ENCODE results near the gene MMP20. TPM values are rescaled to one million over a fixed set of nuclear protein-coding genes. Genes with fewer than 3 reads are reported as not detected.

Gene MMP20
- total RNA-seq, 1 donor from 2014 or later: not detected

DNA sequence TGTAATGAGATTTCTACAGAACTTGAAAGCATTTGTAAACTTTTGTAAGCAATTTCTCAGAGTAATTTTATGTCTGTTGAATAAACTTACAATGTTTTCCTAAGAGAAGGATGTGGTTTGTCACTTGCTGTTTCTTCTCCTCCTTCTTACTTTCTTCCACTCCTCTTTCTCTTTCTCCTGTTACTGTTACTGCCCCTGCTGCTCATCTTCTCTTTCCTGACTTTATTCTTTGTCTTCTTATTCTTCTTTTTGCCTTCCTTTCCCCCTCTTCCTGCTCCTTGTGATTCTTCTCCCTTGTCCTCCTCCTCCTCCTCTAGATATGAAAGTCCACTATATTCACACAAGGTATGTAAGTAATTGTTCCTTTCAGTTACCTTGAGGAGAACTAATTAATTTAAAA, 63.5 kb downstream of the MMP20 start:
- DNase-seq (ENCODE audit: low spot score in 2 of 2): no peak
- no peak for FAIRE-seq

DNA sequence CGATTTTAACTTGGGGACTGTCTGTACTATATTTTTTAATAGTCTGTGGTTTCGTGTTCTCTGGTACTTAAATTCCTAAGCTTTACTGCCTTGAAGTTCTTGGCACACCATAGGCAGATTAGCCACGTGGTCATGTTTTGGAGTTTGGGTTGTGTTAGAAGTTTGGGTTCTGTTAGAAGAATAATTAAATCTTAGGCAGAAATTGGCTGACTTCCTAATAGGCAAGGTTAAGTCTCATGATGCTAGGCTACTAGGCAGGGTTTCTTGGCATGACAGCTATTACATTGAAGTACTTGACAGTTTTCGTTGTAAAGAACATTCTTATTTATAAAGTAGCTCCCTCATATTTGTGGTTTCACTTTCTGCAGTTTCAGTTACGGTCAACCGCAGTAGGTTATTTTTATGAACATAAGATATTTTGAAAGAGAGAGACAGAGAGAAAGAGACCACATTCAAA, 64.5 kb downstream of the MMP20 start:
- DNase-seq (ENCODE audit: low spot score in 2 of 2): no peak
- no peak for FAIRE-seq

DNA sequence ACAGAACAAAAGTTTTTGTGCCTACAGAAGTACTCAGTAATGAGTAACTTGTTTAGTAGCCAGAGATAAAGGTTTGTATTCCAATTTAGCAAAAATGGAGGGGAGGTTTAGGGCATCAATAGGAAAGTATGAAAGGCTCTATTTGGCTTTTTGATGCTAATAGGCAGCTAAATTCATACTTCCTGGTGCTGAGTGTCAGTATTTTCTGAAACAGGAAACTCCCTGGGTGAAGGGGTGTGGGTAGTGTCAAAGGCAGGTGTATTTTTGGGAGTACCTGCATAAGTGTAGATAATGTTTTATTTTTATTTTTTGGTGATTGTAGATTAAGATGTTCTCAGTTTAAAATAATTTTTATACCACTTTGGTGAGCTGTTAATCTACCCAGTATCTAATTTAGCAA, 65.3 kb downstream of the MMP20 start:
- DNase-seq (ENCODE audit: low spot score in 2 of 2): no peak
- no peak for FAIRE-seq

DNA sequence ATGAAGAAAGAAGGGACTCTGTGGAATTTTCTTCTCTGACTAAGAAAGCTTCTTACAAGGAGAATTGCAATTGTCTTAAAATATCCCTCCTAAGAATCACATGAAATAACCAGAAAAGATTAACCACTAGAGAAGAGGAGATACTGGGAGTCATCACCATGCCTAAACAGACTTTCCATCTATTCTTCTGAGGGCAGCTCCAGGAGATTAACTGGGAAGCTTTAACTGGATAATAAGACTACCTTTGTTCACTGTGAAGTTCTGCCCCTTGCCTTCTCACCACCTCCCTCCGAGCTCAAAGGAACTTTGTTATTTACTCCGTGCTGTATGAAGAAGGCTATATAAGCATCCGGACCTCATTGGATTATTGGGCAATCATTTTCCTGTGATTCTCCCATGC, 70.0 kb downstream of the MMP20 start:
- FAIRE-seq (no peak), DNase-seq (ENCODE audit: low spot score in 2 of 2) (no peak)

DNA sequence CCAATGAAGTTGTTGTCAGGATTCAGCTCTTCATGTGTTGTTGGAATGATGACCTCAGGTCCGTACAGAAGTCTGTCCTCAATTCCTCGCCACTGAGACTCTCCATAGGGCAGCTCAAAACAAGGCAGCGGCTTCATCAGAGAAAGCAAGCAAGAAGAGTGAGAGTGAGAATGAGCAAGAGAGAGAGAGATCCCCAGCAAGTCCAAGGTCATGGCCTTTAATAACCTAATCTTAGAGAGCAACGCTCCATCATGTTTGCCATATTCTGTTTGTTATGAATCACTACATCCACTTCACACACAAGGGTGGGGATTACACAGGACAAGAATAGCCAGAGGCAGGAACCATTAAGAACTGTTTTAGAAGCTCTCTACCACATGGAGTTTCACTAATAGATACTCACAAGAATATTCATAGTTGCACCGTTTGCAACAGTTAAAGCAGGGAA, 71.3 kb downstream of the MMP20 start:
- DNase-seq (ENCODE audit: low spot score in 2 of 2) (no peak), FAIRE-seq (no peak)

DNA sequence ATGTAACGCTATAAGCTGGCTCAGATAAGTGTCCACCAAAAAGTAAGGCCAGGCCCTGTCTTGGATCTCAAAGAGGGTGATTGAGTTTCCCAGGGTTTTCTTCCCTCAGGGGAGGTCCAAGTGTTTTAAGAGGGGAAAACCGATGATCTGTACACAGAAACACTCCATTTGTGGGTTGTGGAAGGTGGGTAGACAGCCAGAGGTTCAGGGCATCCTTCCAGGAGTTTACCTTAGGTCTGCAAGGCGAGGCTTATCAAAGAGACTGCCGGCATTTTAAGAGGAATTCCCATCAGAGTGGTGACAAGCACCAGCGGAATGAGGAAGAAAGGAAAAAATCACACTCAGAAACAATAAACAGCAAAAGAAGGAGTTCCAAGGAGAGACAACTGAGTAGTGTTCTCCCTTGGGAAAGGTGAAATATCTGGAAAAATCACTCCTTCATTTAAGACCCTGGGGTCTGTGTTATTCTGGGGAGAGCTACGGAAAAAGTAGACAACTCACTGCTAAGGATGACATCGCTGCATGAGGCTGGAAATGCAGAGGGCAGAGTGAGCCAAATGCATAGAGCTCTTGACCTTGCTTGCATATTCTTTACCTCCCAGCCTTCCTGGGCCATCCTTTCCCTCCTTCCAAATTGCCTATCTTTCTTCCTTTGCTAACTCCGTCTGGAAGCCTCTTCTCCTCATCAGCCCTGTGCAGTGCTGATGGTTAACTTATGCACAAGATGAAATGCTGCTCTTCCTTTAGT, 72.5 kb downstream of the MMP20 start:
- FAIRE-seq (no peak), DNase-seq (ENCODE audit: low spot score in 2 of 2) (no peak)

DNA sequence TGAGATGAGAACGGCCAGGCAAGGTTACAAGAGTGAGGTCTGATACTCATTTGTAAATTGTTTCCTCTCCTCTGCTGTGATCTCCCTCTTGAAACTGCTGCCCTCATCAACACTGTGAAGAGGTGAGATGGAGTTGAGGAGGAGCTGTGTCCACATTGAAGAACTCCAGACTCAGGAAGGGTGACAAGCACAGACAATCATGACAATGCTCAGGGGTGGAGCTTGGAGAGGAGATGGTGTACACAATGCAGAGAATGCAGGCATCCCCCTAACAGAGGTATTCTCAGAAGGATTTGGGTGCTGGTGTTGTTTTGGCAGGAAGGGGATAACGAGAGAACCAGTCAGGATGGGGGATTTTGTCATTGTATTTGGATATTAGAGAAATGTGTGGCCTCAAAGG, 73.1 kb downstream of the MMP20 start:
- FAIRE-seq (no peak), DNase-seq (ENCODE audit: low spot score in 2 of 2) (no peak)

DNA sequence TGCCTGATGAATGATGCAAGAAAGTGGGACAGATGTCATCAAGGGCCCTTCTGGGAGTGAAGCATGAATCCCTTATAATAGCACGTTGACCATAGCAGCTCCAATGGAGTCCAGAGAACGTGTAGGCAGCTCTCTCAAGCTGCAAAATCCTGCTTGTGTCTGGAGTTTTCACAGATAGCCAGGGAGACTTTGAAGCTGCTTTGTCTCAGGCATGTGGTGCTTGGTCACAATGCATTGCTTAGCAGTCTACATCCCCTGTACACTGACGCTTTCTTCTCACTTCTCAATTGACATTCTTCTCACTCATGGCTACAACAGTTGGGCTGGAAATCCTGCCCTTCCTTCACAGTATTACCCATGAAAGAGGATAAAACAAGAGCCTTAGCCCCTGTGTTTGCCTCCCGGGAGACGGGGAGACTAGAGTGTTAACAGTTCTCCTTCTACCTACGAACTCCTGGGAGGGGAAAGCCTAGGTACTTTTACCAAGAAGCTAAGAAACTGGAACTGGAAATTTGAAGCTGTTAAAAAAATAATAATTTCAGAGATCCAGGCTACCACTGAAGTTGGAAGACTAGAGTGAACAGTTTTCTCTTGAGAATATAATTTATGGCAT, 73.9 kb downstream of the MMP20 start:
- DNase-seq (ENCODE audit: low spot score in 2 of 2) (no peak), FAIRE-seq (no peak)

DNA sequence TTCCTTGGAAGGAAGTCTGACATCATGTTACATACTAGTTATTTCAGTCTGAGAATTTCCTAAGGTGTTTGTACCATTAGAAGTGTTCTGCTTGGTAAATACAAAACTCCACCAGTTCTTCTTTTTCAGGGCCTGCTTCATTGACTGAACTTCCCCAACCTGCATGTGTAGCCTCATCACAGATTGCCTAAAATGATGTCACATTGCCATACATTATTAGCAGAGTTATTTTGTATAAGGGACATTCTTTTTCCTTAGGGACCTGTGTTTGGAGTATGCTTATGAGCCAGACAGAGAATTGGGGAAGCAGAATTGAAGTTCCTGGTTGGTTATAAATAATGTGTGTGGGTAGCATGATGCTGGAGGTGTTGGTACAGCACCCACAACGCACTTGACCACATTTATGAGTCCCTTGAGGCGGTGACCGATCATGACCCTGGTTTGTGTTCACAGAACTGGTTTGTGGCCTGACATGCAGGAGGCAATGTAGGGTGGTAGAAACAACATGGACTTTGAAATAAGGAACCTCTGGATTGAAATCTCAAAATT, 78.1 kb downstream of the MMP20 start:
- DNase-seq (ENCODE audit: low spot score in 2 of 2) (no peak), FAIRE-seq (no peak)

DNA sequence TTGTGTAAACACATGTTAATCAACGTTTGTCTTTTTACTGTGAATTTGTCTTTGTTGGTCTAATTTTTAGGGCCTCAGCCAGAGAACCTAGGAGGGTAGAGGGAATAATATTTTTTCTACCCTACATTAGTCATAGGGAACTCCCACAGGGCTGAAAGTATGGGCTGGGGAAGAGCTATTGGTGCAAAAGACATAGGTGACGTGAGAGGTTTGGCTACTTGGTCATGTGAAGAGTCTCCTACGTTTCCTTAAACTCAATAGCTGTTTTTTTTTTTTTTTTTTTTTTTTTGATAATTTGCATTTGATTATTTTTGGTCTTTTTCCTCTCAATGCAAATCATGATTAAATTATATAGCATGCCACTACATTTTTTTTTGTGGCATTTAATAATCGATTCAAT, 78.7 kb downstream of the MMP20 start:
- FAIRE-seq (no peak), DNase-seq (ENCODE audit: low spot score in 2 of 2) (no peak)

DNA sequence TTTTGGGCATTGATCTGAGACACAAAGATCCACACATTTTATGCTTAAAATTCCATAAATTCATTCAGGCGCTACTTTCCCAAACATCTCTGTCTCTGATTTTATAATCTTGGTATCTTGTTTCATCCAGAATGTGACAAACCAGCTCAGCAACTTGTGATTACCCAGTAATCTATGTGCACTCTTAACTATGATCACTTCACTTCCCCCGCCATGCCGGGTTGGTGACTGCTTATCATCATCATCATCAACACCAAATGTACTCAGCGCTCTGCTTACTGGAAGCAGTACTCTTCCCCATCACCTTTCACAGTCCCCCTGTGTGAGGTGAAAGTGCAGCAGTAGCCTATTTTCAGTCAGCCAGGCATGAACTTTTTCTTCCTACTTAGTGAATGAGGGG, 79.4 kb downstream of the MMP20 start:
- no peak for FAIRE-seq
- DNase-seq (ENCODE audit: low spot score in 2 of 2): no peak

DNA sequence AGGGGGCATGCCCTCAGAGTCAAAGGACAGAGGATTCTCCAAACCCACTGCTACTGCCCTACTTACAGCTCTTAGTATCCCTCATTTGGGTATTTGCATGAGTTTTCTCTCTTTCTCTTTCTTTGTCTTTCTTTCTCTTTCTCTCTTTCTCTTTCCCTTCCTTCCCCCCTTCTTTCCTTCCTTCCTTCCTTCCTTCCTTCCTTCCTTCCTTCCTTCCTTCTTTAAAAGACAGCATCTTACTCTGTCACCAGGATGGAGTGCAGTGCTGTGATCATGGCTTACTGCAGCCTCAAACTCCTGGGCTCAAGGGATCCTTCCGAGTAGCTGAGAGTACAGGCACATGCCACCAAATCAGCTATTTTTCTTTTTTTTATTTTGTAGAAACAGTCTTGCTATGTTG, 80.5 kb downstream of the MMP20 start:
- DNase-seq (ENCODE audit: low spot score in 2 of 2) (no peak), FAIRE-seq (no peak)

DNA sequence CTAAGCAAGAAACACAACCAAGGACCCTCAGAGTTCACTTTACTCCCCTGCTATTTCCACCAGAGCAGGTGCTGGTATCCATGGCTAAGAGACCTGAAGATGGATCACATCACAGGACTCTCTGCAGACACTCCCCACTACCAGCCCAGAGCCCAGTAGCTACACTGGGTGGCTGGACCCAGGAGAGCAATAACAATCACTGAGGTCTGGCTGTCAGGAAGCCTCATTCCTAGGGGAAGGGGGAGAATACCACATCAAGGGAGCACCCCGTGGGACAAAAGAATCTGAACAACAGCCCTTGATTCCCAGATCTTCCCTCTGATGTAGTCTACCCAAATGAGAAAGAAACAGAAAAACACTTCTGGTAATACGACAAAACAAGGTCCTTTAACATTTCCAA, 85.6 kb downstream of the MMP20 start:
- FAIRE-seq: no peak
- DNase-seq (ENCODE audit: low spot score in 2 of 2): no peak

DNA sequence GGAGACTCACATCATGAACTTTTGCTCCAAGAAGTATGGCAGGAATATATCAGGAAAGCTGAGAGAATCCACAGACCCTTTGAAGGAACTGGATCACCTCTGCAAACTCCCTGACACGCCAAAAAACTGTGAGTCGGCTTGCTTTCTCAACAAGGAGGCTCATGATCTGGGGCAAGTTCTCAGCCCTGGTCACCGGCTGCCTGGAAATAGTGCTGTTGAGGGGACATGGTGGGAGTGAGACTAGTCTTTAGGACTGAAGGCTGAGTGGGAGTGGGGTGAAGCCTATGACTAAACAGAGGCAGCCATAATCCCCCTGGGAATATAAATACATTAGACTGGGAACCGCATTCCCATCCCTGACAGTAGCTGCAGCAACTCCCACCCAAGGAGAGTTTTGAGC, 86.2 kb downstream of the MMP20 start:
- FAIRE-seq (no peak), DNase-seq (ENCODE audit: low spot score in 2 of 2) (no peak)

DNA sequence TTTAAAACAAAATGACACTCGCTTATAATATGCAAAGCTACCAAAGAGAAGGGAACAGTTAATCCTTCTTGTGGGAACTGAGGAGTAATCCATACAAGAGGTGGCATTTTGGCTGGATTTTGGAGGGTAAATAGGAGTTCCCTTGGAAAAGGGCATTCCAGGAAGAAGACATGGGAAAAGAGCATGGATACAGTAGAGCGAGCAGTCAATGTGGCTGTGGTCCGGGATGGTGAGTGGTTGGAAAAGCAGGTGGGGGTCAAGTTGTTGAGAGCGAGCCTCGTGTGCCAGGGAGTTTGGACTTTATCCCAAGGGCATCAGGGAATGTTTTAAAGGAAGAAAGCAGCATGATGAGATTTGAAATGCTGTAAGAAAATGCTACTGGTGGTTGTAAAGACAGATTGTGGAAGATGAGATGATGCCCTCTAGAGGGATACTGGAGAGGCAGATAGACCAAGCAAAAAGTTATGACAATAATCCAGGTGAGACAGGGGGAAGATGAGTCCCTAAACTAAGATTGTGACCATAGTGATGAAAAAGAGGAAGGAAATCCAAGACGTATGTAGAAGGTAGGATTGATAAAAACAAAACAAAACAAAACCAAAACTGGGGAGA, 90.8 kb downstream of the MMP20 start:
- DNase-seq (ENCODE audit: low spot score in 2 of 2): no peak
- no peak for FAIRE-seq

DNA sequence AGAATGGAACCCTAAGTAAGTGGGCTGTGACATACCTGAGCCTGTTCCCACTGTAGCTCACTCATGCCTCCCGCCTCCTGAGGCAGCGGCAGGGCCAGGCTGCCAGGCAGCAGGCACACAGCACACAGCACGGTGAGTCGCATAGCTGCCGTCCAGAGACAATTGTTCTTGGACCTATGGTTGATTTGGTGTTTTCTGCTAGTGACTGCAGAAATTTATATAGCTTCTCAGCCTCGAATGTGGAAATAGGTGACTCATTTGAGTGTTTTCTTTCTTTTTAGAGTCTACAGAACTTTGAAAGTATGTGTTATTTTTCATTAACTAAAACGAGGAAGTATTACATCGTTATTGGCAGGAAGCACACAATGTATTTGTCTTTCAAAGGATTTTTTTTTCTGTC, 94.6 kb downstream of the MMP20 start, which contains the start of gene MMP7:
Gene MMP7, minus strand, starts transcription at position 190 of the 400 bp plus-strand sequence. Its CDS starts 47 bp downstream, at position 143.
- FAIRE-seq: no peak
- DNase-seq (ENCODE audit: low spot score in 2 of 2): no peak

DNA sequence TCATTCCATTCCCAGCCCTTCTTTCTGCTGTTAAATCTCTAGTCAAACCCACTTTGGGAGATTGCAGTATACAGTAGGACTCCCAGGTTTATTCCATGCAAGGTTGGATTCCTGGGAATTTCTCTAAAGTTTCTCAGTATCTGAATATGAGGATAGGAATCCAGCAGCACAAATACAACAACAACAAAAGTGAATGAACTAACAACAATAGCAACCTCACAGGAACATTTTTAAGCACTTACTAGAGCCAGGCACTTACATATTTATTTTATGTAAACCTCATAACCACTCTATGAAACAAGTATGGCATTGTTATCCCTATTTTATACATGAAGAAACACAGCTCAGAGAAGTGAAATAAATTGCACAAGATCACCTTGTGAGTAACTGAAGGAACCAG, 96.5 kb downstream of the MMP20 start:
- no peak for DNase-seq (ENCODE audit: low spot score in 2 of 2)
- FAIRE-seq: no peak

DNA sequence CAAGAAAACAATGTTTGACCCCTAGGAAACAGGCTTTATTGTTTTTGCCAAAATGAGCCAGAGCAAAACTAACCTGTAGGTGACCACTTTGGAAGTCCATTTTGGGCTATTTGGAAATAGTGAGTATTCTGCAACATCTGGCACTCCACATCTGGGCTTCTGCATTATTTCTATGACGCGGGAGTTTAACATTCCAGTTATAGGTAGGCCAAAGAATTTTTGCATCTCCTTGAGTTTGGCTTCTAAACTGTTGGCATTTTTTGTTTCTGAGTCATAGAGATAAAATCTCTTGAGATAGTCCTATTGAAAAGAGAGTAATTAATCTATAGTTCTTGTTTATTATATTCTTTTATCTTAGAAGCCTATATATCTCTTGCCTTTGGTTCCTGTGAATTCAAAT, 97.4 kb downstream of the MMP20 start:
- no peak for FAIRE-seq
- DNase-seq (ENCODE audit: low spot score in 2 of 2): no peak

DNA sequence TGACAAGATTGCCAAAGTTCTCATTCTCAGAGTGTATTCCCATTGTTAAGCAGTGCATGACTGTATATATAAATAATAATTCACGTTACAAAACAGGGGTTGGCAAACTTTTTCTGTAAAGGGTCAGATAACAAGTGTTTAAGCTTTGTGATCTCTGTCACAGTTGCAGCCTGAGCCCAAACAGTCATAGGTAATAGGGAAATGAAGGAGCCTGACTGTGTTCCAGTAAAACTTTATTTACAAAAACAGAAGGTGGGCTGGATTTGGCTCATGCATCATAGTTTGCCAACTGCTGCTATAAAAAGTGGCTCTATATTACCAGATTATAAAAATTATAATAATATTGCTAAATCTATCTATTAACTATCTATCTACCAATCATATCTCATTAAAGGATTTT, 98.1 kb downstream of the MMP20 start:
- FAIRE-seq (no peak), DNase-seq (ENCODE audit: low spot score in 2 of 2) (no peak)

Measured in frontal cortex (tissue), 4 donors.